Putamen (tissue), 1 donor: Measurements from ENCODE around the gene MICA.
"Not testable (repeated sequence)": the region's sequence is repeated elsewhere in the genome, so short reads cannot be mapped to it uniquely, and the experiment has no call there.

Experiments
- DNase-seq: peaks from one replicate; pipeline ENCODE4 v3.0.0-alpha.2; 2016; ENCODE audit warnings: low spot score

The MICA gene

DNA sequence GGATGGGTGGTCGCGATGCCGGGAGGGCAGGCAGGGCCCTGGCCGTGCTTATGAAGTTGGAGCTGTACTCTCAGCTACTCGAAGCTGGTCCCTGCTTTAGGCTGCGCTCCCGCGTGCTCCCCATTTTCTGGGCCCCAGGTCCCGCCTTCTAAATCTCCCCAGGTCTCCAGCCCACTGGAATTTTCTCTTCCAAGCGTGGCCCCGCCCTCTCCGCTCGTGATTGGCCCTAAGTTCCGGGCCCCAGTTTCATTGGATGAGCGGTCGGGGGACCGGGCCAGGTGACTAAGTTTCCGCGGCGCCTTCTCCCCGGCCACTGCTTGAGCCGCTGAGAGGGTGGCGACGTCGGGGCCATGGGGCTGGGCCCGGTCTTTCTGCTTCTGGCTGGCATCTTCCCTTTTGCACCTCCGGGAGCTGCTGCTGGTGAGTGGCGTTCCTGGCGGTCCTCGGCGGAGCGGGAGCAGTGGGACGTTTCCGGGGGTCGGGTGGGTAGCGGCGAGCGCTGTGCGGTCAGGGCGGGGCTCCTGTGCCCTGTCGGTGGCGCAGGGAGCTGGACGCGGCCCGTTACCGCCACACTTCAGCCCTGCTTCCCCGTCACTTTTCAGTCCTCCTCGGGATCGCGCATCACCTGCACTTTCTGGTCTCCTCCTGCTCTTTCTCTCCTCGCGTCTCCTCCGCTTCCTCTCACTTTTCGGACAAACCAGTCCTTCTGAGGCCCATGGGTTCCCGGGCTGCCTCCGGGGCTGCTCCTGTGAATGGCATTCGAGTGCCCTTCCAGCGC is at the start of gene MICA:
Gene MICA, plus strand, starts transcription at position 313 of the 778 bp plus-strand sequence. Its CDS starts 38 bp downstream, at position 351.
- peak; percentile 66 for DNase-seq

DNA sequence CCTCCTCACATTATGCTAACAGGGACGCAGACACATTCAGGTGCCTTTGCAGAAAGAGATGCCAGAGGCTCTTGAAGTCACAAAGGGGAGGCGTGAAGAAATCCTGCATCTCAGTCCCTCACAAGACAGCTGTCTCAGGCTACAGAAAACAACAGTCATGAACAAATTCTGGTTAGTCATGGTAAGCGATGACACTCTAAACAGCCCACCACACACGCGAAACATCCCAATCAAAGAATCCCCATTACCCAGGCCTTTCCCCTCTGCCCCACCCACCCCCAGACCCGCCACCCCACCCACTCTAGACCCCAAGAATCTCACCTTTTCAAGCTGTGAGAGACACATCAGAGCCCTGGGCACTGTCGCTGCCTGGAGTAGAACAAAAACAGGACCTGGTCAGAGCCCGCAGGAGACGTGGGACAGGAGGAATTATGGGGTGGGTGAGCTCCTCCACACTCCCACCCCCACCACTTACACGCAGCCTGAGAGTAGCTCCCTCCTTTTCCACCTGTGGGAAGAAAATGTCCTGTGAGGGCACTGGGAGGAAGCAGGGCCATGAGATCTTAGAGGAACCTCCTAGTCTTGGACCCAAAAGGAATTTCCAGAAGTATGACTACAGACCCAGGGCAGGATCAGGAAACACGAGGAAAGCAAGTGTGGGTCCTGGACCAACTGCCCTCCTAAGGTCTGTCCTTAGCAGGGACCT is 49.1 kb upstream of the MICA start:
- no peak for DNase-seq

DNA sequence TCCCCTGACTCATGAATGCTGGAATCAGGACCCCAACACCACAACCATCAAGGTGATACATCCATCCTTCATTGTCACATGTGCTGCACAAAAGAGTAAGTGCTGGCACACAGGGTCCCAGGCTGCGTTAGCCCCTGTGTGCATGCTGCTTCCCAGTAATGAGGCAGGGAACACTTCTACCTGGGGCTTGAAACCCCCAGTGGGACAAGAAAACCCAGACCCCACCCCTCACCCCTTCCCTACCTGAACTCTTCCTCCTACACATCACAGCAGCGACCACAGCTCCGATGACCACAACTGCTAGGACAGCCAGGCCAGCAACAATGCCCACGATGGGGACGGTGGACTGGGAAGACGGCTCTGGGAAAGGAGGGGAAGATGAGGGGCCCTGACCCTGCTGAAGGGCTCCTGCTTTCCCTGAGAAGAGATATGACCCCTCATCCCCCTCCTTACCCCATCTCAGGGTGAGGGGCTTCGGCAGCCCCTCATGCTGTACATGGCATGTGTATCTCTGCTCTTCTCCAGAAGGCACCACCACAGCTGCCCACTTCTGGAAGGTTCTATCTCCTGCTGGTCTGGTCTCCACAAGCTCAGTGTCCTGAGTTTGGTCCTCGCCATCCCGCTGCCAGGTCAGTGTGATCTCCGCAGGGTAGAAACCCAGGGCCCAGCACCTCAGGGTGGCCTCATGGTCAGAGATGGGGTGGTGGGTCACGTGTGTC is 48.4 kb upstream of the MICA start:
- no peak for DNase-seq

DNA sequence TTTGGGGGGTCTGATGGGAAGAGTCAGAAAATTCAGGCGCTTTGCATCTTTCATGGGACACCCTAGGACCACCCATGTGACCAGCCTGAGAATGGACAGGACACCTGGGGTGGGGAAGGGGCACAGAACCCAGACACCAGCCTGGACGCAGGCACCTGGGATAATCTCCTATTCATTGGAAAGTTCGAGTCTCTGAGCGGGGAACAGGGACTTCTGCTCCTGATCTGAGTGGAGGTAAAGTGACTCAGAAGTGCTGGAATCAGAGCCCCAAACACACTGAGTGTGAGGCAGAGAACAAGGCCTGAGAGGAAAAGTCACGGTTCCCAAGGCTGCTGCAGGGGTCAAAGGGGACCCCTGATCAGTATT is 47.8 kb upstream of the MICA start:
- no peak for DNase-seq

DNA sequence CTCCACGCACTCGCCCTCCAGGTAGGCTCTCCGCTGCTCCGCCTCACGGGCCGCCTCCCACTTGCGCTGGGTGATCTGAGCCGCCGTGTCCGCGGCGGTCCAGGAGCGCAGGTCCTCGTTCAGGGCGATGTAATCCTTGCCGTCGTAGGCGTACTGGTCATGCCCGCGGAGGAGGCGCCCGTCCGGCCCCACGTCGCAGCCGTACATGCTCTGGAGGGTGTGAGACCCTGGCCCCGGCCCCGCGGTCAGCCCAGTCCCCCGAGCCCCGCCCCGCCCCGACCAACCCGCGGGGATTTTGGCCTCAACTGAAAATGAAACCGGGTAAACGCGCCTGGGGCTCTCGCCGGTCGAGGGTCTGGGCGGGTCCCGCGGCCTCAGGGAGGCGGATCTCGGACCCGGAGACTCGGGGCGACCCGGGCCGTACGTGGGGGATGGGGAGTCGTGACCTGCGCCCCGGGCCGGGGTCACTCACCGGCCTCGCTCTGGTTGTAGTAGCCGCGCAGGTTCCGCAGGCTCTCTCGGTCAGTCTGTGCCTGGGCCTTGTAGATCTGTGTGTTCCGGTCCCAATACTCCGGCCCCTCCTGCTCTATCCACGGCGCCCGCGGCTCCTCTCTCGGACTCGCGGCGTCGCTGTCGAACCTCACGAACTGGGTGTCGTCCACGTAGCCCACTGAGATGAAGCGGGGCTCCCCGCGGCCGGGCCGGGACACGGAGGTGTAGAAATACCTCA is 47.0 kb upstream of the MICA start:
- no peak for DNase-seq

DNA sequence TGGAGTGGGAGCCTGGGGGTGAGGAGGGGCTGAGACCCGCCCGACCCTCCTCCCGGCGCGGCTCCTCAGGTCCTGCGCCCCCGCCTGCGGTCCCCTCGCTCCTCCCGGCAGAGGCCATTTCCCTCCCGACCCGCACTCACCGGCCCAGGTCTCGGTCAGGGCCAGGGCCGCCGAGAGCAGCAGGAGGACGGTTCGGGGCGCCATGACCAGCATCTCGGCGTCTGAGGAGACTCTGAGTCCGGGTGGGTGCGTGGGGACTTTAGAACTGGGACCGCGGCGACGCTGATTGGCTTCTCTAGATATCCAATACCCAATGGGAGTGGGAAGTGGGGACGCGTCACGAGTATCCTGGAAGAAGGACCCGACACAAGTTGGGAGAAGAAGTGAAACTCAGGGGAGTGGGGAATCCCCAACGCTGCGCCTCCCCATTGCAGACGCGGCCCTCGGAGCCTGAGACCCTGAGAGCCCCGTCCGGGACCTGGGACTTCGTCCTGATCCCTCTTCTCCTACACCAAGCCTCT is 46.4 kb upstream of the MICA start, which contains the start of gene HLA-B:
Gene HLA-B, minus strand, starts transcription at position 234 of the 521 bp plus-strand sequence. Its CDS starts 21 bp downstream, at position 213.
- DNase-seq, result peak; percentile 66

DNA sequence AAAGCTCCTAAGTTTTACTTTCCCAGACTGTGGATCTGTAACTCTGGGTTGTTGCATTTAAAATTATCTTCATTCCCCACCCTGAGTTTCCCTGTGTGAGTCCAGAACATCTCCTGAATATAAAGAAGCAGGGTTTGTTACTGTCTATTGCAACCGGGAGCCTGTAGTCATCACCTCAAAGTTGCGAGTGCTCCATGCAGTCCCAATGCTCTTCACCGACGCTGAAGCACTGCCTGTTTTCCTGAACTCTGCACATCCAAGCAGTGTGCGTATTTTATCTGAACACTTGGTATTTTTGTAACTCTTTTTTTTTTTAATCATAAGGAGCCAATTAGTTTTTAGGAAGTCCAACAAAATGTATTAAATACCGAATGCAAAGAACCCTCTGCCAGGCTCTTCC is 45.5 kb upstream of the MICA start:
- no peak for DNase-seq

DNA sequence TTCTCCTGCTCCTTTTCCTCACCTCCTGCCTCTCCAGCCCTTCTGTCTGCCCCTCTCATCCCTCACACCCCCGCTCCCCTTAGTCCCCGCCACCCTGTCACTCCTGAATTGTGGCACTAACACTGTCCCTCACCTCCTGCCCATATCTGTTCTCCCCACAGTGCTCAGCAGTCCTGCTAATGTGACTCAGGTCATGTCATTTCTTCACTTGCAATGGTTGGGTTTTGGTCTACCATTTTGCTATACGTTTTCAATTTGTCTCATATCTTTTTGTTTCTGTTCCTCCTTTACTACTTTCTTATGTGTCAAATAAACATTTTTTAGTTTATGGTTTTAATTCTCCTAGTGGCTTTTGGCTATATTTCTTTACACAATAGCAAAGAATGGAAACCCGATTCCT is 45.1 kb upstream of the MICA start:
- DNase-seq, result no peak

DNA sequence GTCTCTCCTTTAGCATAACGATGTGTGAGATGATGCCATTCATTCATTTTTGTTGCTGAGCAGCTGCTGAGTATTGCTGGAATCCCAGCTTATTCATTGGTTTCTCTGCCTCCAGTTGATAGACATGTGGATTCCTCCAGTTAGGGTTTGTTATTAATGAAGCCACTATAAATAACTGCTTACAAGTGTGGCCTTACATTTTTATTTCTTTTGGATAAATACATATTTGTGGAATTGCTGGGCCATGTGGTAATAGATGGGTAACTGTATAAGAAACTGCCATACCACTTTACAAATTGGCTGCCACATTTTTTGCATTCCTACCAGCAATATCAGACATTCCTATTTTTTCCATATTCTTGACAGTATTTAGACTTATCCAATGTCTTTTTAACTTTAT is 43.8 kb upstream of the MICA start:
- no peak for DNase-seq

DNA sequence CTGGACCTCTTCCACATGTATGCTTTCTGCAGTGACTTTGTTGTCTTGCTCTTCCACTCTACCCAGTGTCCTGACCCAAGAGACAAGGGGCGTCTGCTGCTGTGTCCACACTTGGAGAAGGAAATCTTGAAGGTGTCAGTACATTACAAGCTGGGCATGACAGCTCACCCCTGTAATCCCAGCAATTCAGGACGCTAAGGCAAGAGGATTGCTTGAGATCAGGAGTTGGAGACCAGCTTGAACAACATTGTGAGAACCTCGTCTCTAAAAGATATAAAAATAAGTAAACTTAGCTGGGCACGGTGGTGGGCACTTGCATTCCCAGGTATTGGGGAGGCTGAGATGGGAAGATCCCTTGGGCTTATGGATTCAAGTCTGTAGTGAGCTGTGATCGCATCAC is 40.6 kb upstream of the MICA start:
- no peak for DNase-seq

DNA sequence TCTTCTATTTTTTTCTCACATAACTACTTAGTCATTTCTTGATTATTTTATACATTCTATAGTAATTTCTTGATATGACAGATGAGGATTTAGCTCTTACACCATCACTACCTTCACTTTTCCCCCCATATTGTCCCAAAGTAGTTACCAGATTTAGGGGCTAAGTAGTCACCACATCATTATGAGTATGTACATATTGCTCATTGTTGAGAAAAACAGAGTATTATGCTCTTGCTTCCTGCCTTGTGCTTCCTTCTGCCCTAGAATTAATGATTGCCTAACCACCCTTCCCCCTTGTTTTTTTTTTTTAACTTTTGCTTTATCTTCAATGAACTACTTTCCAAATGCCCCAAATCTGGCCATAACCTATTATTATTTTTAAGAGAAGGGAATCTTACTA is 39.6 kb upstream of the MICA start:
- no peak for DNase-seq

DNA sequence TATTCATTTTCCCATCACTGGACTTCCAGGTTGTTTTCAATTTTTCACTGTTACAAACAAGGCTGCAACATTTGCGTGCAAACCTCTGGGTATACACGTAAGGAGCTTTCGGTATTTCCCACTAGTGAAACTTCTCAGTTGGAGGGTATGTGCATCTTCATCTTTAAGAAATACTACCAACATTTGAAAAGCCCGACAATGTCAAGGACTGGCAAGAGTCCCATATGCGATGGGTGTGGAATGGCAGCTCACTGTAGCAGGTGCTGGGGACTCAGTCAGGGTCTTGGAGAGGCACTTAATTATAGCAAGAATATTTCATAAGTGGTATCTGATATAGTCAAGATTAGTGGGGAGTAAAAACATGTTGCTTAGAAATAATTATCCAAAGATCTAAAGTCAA is 37.5 kb upstream of the MICA start:
- DNase-seq, result no peak

DNA sequence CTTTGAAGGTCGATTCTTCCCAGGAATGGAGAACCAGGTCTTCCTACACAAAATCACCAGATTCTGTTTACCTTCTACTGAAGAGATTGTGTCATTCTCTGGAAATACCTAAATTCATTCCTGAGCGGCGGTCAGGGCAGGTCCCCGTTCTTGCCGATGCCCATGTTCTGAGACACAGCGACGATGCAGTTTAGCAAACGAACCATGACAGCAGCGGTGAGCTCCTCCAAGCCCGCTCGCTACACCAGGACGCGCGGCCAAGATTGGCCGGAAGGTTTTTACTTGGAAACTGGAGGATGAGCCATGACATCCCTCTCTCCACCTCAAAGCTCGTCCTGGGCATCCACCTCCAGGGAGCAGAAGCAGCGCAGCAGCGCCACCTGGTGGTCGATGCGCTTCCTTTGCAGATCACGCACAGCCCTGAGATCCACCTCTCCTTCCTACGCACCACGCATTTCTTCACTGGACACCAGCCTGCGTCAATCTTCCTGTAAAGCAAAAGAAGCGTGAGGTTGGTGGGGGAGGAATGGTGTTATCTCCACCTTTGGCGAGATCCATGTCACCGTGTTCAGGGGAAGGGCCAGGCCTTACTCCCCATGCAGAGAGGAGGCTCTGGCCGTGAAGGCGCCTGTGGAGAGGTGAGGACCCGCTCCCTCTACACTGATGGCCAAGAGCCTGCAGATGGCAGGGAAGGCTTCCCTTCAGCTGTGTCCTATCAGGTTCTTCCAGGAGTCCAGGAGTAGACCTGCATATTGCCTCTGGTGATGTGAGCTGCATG is 36.5 kb upstream of the MICA start:
- DNase-seq, result peak; percentile 83

DNA sequence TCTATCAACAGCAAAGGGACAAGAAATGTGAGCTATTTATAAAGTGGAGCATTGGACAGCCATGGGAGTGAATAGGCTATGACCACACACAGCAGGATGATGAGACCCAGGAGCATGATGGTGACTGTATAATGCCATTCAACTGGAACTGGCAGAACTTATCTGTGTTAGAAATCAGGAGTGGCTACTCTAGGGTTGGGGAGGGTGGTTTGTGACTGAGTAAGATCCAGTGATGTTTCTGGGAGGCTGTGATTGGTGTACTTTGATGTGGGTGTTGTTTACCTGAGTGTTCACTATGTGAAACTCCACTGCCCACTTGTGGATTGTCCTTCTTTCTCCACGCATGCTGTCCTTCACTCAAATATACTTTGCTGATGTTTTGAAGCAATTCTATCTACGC is 34.9 kb upstream of the MICA start:
- DNase-seq, result no peak

DNA sequence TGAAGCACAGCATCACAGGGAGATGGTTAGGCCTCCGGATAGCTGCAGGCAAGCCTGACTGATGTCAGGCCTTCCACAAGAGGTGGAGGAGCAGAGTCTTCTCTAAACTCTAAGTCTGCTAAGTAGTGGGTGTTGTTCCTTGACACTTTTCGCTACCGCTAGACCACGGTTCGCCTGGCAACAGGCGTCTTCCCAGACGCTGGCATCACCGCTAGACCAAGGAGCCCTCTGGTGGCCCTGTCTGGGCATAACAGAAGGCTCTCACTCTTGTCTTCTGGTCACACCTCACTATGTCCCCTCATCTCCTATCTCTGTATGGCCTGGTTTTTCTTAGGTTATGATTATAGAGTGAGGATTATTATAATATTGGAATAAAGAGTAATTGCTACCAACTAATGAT is 29.3 kb upstream of the MICA start:
- not testable (repeated sequence) for DNase-seq

DNA sequence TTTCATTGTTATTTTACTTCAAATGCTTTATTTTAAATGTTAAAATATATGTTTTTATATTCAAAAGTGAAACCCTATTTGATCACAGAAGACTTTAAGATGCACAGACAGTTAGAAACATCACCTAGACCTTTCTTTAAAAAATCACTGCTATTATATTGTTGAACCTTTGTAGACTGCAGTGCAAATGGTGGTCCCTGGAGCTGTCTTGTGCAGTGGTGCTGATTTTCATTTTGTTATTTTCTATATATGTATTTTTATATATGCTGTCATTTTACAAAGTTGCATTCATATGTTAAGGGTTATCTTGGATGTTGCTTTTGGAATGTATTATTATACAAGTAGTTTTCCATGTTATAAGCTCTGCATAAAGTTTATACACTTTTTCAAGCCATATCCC is 27.7 kb upstream of the MICA start:
- DNase-seq, result no peak

DNA sequence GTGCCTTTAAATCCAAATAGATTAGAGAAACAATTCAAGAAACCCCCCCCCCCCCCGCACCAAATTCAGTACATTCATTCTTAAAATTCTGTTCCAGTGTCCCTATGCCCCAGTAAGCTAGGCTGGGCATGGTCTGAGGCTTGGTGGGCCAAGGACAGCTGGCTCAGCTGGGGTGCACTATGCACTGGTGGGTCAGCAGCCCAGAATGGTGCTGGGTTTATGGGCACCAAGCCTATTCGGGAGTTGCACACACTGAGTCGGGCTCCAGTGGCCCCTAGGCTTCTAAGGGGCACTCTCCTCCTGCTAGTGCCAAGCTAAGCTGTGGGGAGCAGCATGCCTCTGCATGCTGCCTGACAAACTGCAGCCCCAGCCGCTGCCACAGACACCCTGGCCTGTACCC is 26.4 kb upstream of the MICA start:
- no peak for DNase-seq

DNA sequence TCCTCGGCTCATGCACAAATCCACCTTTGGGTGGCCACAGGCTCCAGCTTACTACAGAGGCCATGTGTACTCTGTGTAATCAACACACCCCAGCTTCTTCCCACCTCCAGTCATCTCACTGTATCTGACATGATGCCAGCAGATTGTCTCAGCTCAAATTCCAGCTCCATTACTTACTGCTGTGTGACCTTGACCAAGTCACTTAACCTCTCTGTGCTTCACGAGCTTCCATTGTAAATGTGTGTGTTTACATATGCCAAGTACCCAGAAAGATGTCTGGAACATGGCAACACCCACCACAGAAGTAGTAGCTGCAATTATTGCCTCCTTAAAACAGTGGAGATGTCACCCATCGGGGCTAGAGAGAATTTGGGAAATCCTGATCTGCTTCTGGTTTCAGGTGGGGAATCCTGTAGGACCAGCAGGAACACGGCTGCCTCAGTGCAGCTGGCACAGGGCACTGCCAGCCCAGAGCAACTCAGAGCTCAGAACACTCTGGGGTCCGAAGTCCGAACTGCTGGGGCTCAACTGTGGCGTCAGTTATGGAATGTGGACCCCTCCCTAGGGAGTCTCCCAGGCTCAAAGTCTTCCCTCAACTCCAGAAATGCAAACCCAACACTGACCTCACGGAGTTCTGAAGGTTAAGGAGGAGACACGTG is 25.2 kb upstream of the MICA start:
- DNase-seq, result no peak

DNA sequence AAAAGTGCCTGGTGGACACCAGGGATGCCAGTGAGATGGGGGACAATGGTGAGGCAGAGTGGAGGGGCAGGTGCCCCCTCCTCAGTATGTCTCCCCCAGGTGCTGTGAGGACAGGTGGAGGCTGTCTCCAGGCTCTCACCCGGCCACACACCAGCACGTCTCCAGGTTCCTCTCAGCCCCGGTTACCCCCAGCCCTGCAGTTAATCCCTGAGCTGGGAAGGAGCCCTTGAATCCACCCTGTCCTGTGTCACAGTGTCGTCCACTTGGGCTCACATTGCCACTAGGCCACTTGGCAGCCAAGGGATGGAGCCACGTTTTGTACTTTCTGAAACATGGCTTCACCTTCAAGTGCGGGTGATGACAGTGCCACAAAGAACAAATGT is 24.7 kb upstream of the MICA start:
- DNase-seq, result no peak

DNA sequence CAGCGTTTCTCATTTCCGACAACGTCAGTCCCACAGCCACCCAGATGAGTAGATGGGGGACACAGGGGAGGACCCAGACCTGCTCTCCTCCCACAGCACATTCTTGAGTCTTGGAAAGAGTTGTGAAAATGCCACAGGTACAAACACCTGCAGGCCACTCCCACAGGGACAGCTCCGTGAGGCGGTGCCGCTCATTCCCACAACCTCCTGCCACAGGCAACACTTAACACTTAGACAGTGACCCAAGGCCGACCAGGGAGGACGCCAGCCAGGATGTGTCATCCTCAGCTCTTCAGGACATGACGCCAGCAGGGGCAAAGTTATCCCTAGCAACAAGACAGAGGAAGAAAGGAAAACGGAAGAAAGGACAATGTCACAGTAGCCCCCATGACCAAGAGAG is 23.5 kb upstream of the MICA start:
- no peak for DNase-seq

DNA sequence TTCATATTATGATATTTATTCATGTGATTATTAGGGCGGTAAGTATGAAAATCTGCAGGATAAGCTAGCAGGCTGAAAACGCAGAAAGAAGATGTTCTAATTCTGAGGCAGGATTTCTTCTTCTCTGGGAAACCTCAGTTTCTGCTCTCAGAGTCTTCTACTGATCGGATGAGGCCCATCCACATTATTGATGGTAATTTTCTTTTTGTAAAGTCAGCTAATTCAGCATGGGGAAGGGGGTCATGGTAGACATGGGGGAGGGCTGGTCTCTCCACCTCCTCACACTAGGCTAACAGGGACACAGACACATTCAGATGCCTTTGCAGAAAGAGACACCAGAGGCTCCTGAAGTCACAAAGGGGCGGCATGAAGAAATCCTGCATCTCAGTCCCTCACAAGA is 21.7 kb upstream of the MICA start:
- DNase-seq, result no peak
